Measurements from ENCODE around the gene TSPAN7.

TSPAN7 gene

DNA sequence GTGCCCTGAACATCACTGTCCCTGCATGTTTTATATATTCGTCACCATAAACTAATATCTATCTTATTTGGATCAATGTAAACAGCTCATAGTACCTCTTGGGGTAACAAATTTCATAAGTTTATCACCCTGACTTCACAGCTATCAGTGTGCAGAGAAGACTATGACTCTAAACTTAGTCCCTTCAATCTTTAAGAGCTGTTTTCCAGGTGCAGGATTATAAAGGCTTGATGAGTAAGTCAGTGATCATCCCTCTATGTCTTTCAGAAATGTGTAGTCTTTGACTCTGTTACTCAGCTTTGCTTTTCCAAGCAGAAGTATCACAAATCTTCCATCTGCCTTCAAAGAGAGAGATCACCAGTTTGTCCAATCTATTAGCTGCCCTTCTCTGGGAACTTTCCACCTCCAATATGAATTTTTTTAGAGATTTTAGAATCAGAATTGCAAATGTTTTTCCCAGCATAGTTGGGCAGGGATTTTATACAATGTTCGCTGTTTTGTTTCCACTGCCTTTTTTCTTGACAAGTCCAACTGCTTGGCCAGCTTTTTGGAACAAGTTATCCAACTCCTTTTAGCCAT is 45.1 kb upstream of the TSPAN7 start:
- TF ChIP-seq POLR2AphosphoS5 (IDR thresholded peaks at IDR 0.05; ENCODE audit: low read depth, low read length): no peak
- no peak for TF ChIP-seq FOXP2 (optimal IDR thresholded peaks at IDR 0.05; ENCODE audit: borderline replicate concordance, extremely low read depth, extremely low read length, insufficient read depth)
- TF ChIP-seq SIN3A (IDR thresholded peaks at IDR 0.05; ENCODE audit: borderline replicate concordance, insufficient read depth, low read length): no peak
- TF ChIP-seq, protein P1, sequence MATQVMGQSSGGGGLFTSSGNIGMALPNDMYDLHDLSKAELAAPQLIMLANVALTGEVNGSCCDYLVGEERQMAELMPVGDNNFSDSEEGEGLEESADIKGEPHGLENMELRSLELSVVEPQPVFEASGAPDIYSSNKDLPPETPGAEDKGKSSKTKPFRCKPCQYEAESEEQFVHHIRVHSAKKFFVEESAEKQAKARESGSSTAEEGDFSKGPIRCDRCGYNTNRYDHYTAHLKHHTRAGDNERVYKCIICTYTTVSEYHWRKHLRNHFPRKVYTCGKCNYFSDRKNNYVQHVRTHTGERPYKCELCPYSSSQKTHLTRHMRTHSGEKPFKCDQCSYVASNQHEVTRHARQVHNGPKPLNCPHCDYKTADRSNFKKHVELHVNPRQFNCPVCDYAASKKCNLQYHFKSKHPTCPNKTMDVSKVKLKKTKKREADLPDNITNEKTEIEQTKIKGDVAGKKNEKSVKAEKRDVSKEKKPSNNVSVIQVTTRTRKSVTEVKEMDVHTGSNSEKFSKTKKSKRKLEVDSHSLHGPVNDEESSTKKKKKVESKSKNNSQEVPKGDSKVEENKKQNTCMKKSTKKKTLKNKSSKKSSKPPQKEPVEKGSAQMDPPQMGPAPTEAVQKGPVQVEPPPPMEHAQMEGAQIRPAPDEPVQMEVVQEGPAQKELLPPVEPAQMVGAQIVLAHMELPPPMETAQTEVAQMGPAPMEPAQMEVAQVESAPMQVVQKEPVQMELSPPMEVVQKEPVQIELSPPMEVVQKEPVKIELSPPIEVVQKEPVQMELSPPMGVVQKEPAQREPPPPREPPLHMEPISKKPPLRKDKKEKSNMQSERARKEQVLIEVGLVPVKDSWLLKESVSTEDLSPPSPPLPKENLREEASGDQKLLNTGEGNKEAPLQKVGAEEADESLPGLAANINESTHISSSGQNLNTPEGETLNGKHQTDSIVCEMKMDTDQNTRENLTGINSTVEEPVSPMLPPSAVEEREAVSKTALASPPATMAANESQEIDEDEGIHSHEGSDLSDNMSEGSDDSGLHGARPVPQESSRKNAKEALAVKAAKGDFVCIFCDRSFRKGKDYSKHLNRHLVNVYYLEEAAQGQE (IDR thresholded peaks at IDR 0.05; ENCODE audit: insufficient read depth in 1 of 2, low read depth in 2 of 2, low read length in 2 of 2): no peak
- TF ChIP-seq TAF1 (IDR thresholded peaks at IDR 0.05; ENCODE audit: borderline replicate concordance, insufficient read depth, low read length): no peak

DNA sequence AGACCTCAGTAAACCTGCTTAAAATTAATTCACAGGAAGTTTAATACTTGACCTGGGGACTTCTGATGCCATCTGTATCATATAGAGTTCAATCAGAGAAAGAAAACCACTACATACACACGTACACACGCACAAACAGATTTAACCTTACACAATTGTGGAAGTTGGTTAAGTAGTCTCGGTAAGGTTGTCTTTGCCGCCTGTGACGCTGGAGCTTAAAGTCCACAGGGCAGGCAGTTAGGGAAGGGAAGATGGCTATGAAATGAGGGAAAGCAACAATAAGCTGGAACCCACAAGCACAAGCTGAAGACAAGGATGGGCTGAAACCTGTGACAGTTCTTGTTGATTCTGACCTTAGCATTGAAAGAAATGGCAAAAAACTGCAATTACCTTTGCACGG is 41.7 kb upstream of the TSPAN7 start:
- TF ChIP-seq POLR2AphosphoS5 (IDR thresholded peaks at IDR 0.05; ENCODE audit: low read depth, low read length): no peak
- no peak for TF ChIP-seq FOXP2 (optimal IDR thresholded peaks at IDR 0.05; ENCODE audit: borderline replicate concordance, extremely low read depth, extremely low read length, insufficient read depth)
- no peak for TF ChIP-seq SIN3A (IDR thresholded peaks at IDR 0.05; ENCODE audit: borderline replicate concordance, insufficient read depth, low read length)
- no peak for TF ChIP-seq TAF1 (IDR thresholded peaks at IDR 0.05; ENCODE audit: borderline replicate concordance, insufficient read depth, low read length)
- TF ChIP-seq, protein P1 (IDR thresholded peaks at IDR 0.05; ENCODE audit: insufficient read depth in 1 of 2, low read depth in 2 of 2, low read length in 2 of 2): no peak

DNA sequence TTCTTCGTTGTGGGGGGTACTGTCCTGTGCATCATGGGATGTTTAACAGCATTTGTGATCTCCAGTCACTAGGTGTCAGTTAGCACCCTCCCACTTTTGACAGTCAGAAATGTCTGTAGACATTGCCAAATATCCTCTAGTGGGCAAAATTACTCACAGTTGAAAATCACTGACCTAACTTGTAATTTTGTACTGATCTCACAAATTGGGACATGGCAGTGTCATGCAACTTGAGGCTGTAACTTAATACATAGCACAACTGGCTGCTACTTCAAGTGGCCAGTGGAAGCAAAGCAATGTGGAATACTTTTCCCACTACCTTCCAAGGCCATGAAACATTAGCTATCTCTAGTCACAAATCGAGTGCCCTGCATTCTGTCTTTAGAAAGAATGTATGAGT is 23.2 kb upstream of the TSPAN7 start:
- TF ChIP-seq POLR2AphosphoS5 (IDR thresholded peaks at IDR 0.05; ENCODE audit: low read depth, low read length): no peak
- TF ChIP-seq FOXP2 (optimal IDR thresholded peaks at IDR 0.05; ENCODE audit: borderline replicate concordance, extremely low read depth, extremely low read length, insufficient read depth): no peak
- TF ChIP-seq SIN3A (IDR thresholded peaks at IDR 0.05; ENCODE audit: borderline replicate concordance, insufficient read depth, low read length): no peak
- TF ChIP-seq, protein P1 (IDR thresholded peaks at IDR 0.05; ENCODE audit: insufficient read depth in 1 of 2, low read depth in 2 of 2, low read length in 2 of 2): no peak
- TF ChIP-seq TAF1 (IDR thresholded peaks at IDR 0.05; ENCODE audit: borderline replicate concordance, insufficient read depth, low read length): no peak

DNA sequence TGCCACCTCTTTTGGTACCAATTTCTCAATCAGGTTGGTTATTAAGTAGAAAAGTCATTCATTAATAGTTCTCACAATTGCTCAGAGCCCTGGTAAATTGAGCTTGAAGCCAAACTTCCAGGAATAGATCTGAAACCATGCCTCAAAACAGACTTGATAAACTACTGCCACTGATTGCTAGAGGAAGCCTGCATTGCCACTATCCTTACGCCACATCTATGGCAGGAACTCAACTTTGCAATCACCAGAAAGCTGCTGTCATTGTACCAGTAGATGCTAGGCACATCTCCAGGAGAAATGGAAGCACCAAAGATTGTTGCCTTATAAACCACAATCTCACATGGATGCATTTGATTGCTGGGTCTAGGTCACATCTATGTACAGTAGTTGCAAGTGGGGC is 21.6 kb upstream of the TSPAN7 start:
- TF ChIP-seq FOXP2 (optimal IDR thresholded peaks at IDR 0.05; ENCODE audit: borderline replicate concordance, extremely low read depth, extremely low read length, insufficient read depth) (no peak), SIN3A (IDR thresholded peaks at IDR 0.05; ENCODE audit: borderline replicate concordance, insufficient read depth, low read length) (no peak), POLR2AphosphoS5 (IDR thresholded peaks at IDR 0.05; ENCODE audit: low read depth, low read length) (no peak)

DNA sequence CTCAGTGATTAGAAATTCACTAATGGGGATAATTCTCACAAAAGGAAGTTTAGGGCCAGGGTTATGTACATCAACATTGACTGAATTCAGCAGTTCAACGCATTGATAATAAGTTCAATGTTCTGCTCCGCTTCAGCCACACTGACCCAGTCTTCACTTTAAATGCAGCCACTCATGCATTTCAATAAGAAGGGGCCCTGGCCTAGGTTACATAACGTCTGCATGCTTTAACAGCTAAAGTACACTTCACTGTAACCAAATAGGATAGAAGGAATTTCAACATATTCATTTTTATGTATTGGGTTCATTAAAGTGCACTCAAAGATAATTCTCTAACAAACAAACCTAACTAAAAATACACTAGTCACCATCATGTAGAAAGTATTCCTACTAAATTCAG is 12.8 kb upstream of the TSPAN7 start:
- TF ChIP-seq SIN3A (IDR thresholded peaks at IDR 0.05; ENCODE audit: borderline replicate concordance, insufficient read depth, low read length): no peak
- no peak for TF ChIP-seq TAF1 (IDR thresholded peaks at IDR 0.05; ENCODE audit: borderline replicate concordance, insufficient read depth, low read length)
- no peak for TF ChIP-seq FOXP2 (optimal IDR thresholded peaks at IDR 0.05; ENCODE audit: borderline replicate concordance, extremely low read depth, extremely low read length, insufficient read depth)
- no peak for TF ChIP-seq POLR2AphosphoS5 (IDR thresholded peaks at IDR 0.05; ENCODE audit: low read depth, low read length)
- TF ChIP-seq, protein P1 (IDR thresholded peaks at IDR 0.05; ENCODE audit: insufficient read depth in 1 of 2, low read depth in 2 of 2, low read length in 2 of 2): no peak

Data from PFSK-1 (cell line).